MM.1S (cell line): ENCODE results near the gene PTPRF.
"Not testable (repeated sequence)": the region's sequence is repeated elsewhere in the genome, so short reads cannot be mapped to it uniquely, and the experiment has no call there.

ENCODE experiments used
- DNase-seq: peaks from one replicate; pipeline ENCODE4 v3.0.0-alpha.2; 2015
- H2AFZ ChIP-seq: fragments of 300-600 bp; sonication (generic); 2 replicates; pipeline ENCODE4 v1.6.0; 2016; ENCODE audit warnings: antibody characterized with exemption, low read length
- H3F3A ChIP-seq: fragments of 300-600 bp; sonication (generic); 2 replicates; pipeline ENCODE4 v1.6.1; 2016; ENCODE audit warnings: mild to moderate bottlenecking, antibody characterized with exemption, low read length, moderate library complexity, mixed read lengths; ENCODE audit not compliant: insufficient read depth
- H3K27ac ChIP-seq: fragments of 300-600 bp; sonication (generic); 2 replicates; pipeline ENCODE4 v1.5.1; 2016; ENCODE audit warnings: mild to moderate bottlenecking, low read length
- H3K27me3 ChIP-seq: fragments of 300-600 bp; sonication (generic); replicated peaks from 2 replicates; pipeline ENCODE4 v1.6.0; 2016; ENCODE audit warnings: low read length; ENCODE audit not compliant: insufficient read depth
- H3K36me3 ChIP-seq: fragments of 300-600 bp; sonication (generic); replicated peaks from 2 replicates; pipeline ENCODE4 v1.6.1; 2016; ENCODE audit warnings: mild to moderate bottlenecking, low read length, mixed read lengths; ENCODE audit not compliant: insufficient read depth
- H3K4me1 ChIP-seq: fragments of 300-600 bp; sonication (generic); 2 replicates; pipeline ENCODE4 v1.6.1; 2016; ENCODE audit warnings: low read length, mixed read lengths
- H3K4me2 ChIP-seq: fragments of 300-600 bp; sonication (generic); 2 replicates; pipeline ENCODE4 v1.6.0; 2016; ENCODE audit warnings: low read depth, low read length
- H3K4me3 ChIP-seq: fragments of 300-600 bp; sonication (generic); 2 replicates; pipeline ENCODE4 v1.5.1; 2016; ENCODE audit warnings: low read length, mixed read lengths
- H3K79me2 ChIP-seq: fragments of 300-600 bp; sonication (generic); 2 replicates; pipeline ENCODE4 v1.6.1; 2016; ENCODE audit warnings: mixed run types, low read length, mixed read lengths
- H3K9ac ChIP-seq: fragments of 300-600 bp; sonication (generic); 2 replicates; pipeline ENCODE4 v1.6.1; 2016; ENCODE audit warnings: low read length, mixed read lengths
- H3K9me2 ChIP-seq: fragments of 300-600 bp; sonication (generic); replicated peaks from 2 replicates; pipeline ENCODE4 v1.6.1; 2016; ENCODE audit warnings: mild to moderate bottlenecking, low read length, mixed read lengths; ENCODE audit not compliant: insufficient read depth
- H3K9me3 ChIP-seq: fragments of 300-600 bp; sonication (generic); replicated peaks from 2 replicates; pipeline ENCODE4 v1.6.1; 2016; ENCODE audit warnings: mild to moderate bottlenecking, low read length, mixed read lengths; ENCODE audit not compliant: insufficient read depth
- H4K20me1 ChIP-seq: fragments of 300-600 bp; sonication (generic); 2 replicates; pipeline ENCODE4 v1.6.1; 2016; ENCODE audit warnings: mild to moderate bottlenecking, low read length, moderate library complexity, mixed read lengths; ENCODE audit not compliant: insufficient read depth
- CTCF ChIP-seq: fragments of 300-600 bp; sonication (generic); IDR thresholded peaks from 2 replicates; pipeline ENCODE4 v1.5.1; 2016; ENCODE audit warnings: antibody characterized with exemption, low read length, mixed read lengths
- EZH2 ChIP-seq: fragments of 300-600 bp; sonication (generic); optimal IDR thresholded peaks from 2 replicates; pipeline ENCODE3; 2017; ENCODE audit warnings: low read depth, mild to moderate bottlenecking, antibody characterized with exemption, low read length, mixed read lengths
- EZH2phosphoT487 ChIP-seq: fragments of 300-600 bp; sonication (generic); IDR thresholded peaks from 2 replicates; pipeline ENCODE4 v1.6.1; 2018; ENCODE audit warnings: antibody characterized with exemption, low read length

The PTPRF gene

GRCh38 chr1:43634721-43635120 lies 104.0 kb downstream of the PTPRF start:
- no peaks in the 10 kb centered on the region for H3K79me2 ChIP-seq
- no peak overlapping the region for H3K9ac ChIP-seq
- H4K20me1 ChIP-seq: no peaks in the 10 kb centered on the region
- TF ChIP-seq CTCF: no peak
- TF ChIP-seq EZH2: no peak
- H3K9me2 ChIP-seq: no peaks in the 10 kb centered on the region
- H3K27ac ChIP-seq: no peak overlapping the region
- H3K9me3 ChIP-seq: no peaks in the 10 kb centered on the region
- no peak for DNase-seq
- no peak overlapping the region for H3K4me2 ChIP-seq
- H3K36me3 ChIP-seq: no peaks in the 10 kb centered on the region
- H3K27me3 ChIP-seq: no peaks in the 10 kb centered on the region
- no peak overlapping the region for H3K4me3 ChIP-seq
- no peaks in the 10 kb centered on the region for H3K4me1 ChIP-seq
- no peak overlapping the region for H2AFZ ChIP-seq
- no peaks in the 10 kb centered on the region for H3F3A ChIP-seq

- Histone ChIP-seq H3F3A (no peaks in the 10 kb centered on the region), H4K20me1 (no peaks in the 10 kb centered on the region), H3K9me3 (no peaks in the 10 kb centered on the region), H3K4me3 (no peak overlapping the region), H3K4me2 (no peak overlapping the region), H2AFZ (no peak overlapping the region), H3K27ac (no peak overlapping the region), H3K4me1 (no peaks in the 10 kb centered on the region), H3K79me2 (no peaks in the 10 kb centered on the region), H3K36me3 (no peaks in the 10 kb centered on the region), H3K9me2 (no peaks in the 10 kb centered on the region), H3K27me3 (no peaks in the 10 kb centered on the region), H3K9ac (no peak overlapping the region)
- no peak for DNase-seq
- no peak for TF ChIP-seq EZH2
- no peak for TF ChIP-seq EZH2phosphoT487
- TF ChIP-seq CTCF: no peak
These were observed 105.4 kb downstream of the PTPRF start for GRCh38 chr1:43636006-43636641.

GRCh38 chr1:43637267-43637666 lies 106.6 kb downstream of the PTPRF start:
- no peak overlapping the region for H3K27ac ChIP-seq
- H3K9me3 ChIP-seq: no peaks in the 10 kb centered on the region
- no peaks in the 10 kb centered on the region for H3K4me1 ChIP-seq
- H3K36me3 ChIP-seq: no peaks in the 10 kb centered on the region
- TF ChIP-seq EZH2 (no peak), EZH2phosphoT487 (no peak), CTCF (no peak)
- H3K9me2 ChIP-seq: no peaks in the 10 kb centered on the region
- H4K20me1 ChIP-seq: no peaks in the 10 kb centered on the region
- no peak overlapping the region for H3K9ac ChIP-seq
- H3K4me2 ChIP-seq: no peak overlapping the region
- no peak for DNase-seq
- H3F3A ChIP-seq: no peaks in the 10 kb centered on the region
- no peaks in the 10 kb centered on the region for H3K27me3 ChIP-seq
- no peak overlapping the region for H3K4me3 ChIP-seq
- no peak overlapping the region for H2AFZ ChIP-seq
- no peaks in the 10 kb centered on the region for H3K79me2 ChIP-seq

- not testable (repeated sequence) for H3K9me2 ChIP-seq, H3K27ac ChIP-seq, H3F3A ChIP-seq, H3K4me1 ChIP-seq, H4K20me1 ChIP-seq, H3K4me2 ChIP-seq, H3K9me3 ChIP-seq, H3K4me3 ChIP-seq, H2AFZ ChIP-seq, H3K36me3 ChIP-seq, H3K9ac ChIP-seq, DNase-seq, H3K79me2 ChIP-seq, H3K27me3 ChIP-seq
These were observed 107.7 kb downstream of the PTPRF start for GRCh38 chr1:43638381-43638780.
